Activated gamma-delta T cell treated with Interleukin-2 at 50 U/mL for 16 hours (primary cell): ENCODE data around the gene PANX1.
"Not testable (repeated sequence)": the region's sequence is repeated elsewhere in the genome, so short reads cannot be mapped to it uniquely, and the experiment has no call there.

Experiments
- DNase-seq: peaks from one replicate; pipeline ENCODE4 v3.0.0-alpha.2; 2020

The PANX1 gene

DNA sequence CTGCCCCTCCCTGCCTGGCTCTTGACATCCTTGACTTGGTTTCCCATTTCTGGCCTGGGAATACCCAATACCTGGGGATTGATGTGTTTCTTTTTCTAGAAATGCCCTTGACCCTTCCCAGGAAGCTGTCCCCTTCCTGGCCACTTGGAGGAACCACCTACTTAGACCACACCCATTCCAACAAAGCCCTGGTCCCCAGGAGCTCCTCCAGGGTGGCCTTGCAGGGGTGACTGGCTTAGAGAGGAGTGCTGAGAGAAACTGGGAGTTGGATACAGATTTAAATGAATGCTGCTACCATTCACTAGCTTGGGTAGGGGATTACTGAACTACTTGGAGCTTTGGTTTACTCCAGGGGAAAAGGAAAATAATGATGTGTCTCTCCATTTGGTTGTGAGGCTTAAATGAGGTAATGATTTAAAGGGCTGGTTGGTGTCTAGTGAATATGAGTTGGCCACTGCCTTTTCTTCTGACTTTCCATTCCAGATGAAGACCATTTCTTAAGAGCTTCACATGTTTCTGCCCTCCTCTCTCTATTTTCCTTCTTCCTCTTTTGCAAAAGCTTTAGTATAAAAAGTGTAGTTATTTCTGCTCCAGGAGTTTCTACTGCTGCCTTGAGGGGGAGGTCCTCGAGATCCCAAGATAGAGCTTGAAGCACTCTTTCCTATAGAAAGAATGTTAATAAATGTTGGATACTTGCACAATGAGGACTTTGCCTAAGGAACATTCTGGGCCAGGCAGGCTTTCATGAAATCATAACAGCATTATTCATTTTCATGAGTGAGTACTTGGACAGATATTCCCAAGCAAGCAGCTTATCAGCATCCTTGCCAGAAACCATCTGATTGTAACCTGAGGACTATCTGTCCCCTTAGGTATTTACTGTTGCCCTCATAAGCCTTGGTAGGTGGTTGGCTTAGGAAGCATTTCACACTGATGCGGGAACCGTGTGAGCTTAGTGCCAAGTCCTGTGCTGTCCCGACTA is 22.4 kb downstream of the PANX1 start:
- DNase-seq, result no peak

GRCh38 chr11:94151903-94152677 is 23.4 kb downstream of the PANX1 start:
- DNase-seq, result no peak

- no peak for DNase-seq
Observed at GRCh38 chr11:94152678-94153065, 24.0 kb downstream of the PANX1 start.

DNA sequence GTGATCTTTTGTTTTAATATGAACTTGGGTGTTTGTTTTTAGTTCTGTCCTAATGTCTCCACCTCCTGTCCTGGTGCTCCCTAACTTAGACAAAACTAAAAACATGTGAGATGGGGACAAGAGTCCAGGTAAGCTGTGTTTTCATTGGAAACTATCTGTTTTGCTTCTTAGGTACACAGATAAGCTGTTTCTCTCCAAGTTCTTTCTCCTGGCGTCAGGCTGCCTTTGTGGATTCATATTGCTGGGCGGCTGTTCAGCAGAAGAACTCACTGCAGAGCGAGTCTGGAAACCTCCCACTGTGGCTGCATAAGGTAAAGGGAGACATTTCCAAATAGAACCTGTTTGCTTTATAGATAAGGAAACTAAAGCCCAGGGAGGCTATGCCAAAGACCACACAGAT is 24.7 kb downstream of the PANX1 start:
- DNase-seq, result no peak

DNA sequence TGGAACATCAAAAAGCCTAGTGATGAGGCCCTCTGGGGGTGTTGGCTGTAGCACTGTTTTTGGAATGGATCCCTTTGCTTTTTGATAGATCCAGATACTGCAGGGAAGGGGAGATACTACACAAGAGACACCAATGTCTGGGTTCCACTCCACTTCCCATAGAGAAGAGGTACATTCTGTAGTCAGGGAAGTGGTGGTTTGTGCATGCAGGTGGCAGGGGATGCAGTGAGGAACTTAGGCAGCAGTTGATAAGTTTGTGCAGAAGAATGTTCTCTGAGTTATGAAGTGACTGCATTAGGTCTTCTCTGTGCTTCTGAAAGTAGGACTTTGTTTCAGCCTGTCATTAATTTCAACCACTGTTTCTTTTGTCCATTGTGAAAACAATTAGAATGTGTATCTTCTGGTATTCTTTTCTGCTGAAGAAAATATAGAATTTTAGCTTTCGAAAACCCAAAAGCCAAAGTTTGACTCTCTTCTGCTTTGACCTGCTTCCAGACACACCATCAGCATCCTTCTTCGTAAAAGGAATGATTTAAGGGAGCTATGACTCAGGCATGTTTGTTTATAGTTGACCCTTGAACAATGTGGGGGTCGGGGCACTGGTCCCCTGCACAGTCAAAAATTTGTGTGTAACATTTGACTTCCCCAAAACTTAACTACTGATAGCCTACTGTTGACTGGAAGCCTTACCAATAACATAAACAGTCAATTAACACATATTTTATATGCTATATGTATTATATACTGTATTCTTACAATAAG is 25.6 kb downstream of the PANX1 start:
- DNase-seq, result no peak

GRCh38 chr11:94157339-94157738 is 28.7 kb downstream of the PANX1 start:
- not testable (repeated sequence) for DNase-seq

DNA sequence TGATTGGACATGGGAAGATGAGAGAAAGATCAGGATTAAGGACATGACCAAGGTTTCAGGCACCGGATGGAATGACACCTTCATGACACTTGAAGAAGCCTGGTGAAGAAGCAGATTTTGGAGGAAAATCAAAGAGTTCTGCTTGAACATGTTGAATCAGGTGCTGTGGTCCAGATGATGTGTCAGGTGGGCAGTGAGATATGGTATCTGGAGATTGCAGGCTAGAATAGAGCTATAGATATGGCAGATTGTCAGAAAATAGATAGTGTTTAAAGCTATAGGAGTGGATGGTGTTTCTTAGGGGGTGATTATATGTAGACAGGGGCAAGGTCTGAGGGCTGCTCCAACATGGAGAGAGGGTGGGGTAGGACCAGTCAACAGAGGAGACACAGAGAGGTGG is 40.2 kb downstream of the PANX1 start:
- DNase-seq, result no peak

- DNase-seq, result no peak
Observed at GRCh38 chr11:94169516-94169915, 40.9 kb downstream of the PANX1 start.

DNA sequence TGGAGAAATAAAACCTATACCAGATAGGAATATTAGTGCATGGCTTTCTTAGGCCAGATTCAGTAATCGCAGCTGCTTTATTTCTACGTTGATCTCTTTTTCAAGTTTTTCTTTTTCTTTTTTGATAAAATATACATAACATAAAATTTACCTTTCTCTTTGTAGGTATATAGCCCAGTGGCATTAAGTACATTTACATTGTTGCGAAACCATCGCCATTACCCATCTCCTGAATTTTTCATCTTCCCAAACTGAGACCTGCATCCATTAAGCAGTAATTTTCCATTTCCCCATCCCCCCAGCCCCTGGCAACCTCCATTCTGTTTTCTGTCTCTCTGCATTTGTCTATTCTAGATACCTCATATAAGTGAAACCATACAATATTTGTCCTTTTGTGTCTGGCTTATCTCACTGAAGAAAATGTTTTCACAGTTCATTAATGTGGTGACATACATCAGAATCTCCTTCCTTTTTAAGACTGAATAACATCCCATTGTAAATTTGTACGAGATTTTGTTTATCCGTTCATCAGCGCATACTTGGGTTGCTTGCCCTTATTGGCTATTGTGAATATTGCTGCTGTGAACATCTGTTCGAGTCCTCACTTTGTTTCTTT is 41.4 kb downstream of the PANX1 start:
- DNase-seq, result no peak

DNA sequence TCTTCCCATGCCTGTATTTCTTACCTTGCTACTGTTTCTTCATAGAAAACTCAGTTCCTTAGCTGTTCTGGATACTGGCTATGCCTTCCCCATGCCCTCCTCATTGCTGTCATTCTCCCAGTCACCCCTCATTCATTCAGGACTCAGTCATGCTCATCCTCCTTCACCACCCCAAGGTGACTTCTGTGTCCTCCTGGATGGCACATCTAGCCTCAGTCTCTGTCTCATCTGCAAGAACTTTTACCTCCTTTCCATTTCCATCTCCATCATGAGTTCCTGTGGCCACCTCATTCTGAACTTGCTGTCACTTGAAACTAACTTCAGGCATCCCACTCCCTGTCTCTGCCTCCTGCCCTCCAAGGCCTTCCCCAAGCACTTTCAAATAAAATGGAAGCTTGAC is 42.3 kb downstream of the PANX1 start:
- no peak for DNase-seq

- peak; percentile 26 for DNase-seq
Observed at GRCh38 chr11:94171693-94172440, 43.2 kb downstream of the PANX1 start.

DNA sequence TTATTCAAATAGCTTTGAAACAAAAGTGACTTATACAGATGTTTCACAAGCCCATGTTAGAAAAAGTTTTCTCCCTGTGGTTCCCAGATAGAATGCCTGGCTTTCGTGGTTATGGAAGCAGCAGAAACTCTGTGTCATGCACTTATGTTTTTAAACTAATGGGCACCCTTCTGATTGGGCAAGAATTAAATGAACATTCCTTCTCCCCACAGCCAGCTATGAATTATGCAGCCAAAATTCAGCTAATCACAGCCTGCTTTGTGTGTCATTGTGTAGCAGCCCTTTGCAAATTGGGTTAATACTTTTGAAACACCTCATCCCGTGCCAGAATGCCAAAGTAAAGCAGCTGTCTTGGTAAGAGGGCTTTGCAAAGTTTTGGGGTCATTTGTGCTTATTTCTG is 46.9 kb downstream of the PANX1 start:
- no peak for DNase-seq

DNA sequence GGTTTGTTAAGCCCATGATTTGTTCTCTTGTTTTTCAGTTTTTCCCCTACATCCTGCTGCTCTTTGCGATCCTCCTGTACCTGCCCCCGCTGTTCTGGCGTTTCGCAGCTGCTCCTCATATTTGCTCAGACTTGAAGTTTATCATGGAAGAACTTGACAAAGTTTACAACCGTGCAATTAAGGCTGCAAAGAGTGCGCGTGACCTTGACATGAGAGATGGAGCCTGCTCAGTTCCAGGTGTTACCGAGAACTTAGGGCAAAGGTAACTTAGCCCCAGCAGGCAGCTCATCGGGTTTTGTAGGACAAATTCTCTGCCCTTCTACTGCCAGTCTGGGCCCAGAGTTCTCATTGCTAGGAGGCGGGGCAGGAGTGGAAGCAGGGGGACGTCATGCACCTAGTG is 49.7 kb downstream of the PANX1 start:
- DNase-seq, result no peak

DNA sequence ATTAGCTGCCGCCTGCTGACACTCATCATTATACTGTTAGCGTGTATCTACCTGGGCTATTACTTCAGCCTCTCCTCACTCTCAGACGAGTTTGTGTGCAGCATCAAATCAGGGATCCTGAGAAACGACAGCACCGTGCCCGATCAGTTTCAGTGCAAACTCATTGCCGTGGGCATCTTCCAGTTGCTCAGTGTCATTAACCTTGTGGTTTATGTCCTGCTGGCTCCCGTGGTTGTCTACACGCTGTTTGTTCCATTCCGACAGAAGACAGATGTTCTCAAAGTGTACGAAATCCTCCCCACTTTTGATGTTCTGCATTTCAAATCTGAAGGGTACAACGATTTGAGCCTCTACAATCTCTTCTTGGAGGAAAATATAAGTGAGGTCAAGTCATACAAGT is 51.1 kb downstream of the PANX1 start:
- DNase-seq, result no peak

- no peak for DNase-seq
Observed at GRCh38 chr11:94181526-94181925, 52.9 kb downstream of the PANX1 start.

DNA sequence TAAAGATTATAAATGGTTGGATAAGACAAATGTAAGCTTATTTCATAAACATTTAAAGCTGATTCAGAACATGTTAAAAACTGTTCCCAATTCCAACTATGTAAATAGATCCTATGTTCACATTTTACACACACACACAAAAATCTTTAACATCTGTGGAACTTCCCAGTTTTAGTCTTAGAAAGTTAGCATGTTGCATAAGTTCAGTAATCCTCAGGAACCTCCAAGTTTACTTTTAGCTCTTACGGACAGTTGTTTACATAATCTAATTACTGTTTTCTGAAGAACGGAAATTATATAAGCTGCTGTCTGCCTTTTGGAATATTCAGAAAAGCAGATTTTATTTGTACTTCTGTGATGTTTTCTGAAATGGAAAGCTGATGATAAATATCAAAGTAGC is 53.3 kb downstream of the PANX1 start:
- DNase-seq, result no peak

- DNase-seq, result no peak
Observed at GRCh38 chr11:94183251-94183885, 54.7 kb downstream of the PANX1 start.

GRCh38 chr11:94183886-94184264 is 55.2 kb downstream of the PANX1 start:
- DNase-seq, result peak; percentile 7

GRCh38 chr11:94184362-94184761 is 55.7 kb downstream of the PANX1 start:
- no peak for DNase-seq

DNA sequence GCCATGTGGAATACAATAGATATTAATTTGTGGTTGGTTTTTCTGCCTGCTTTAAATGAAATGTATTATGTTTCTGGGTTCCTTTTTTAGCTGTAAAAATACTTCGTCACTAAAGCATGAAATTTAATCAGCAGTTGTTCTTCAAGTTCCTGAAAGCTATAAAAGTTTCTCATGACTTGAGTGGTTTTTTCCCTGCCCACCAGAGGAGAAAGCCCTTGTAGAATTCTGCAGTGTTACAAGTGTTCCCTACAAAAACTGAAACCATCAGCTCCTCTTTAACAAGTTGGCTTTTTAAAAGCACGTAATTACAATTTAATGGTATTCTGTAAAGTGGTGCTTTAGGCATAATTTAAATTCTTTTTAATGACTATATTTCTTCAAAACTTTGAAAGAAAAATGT is 56.2 kb downstream of the PANX1 start:
- DNase-seq, result no peak

DNA sequence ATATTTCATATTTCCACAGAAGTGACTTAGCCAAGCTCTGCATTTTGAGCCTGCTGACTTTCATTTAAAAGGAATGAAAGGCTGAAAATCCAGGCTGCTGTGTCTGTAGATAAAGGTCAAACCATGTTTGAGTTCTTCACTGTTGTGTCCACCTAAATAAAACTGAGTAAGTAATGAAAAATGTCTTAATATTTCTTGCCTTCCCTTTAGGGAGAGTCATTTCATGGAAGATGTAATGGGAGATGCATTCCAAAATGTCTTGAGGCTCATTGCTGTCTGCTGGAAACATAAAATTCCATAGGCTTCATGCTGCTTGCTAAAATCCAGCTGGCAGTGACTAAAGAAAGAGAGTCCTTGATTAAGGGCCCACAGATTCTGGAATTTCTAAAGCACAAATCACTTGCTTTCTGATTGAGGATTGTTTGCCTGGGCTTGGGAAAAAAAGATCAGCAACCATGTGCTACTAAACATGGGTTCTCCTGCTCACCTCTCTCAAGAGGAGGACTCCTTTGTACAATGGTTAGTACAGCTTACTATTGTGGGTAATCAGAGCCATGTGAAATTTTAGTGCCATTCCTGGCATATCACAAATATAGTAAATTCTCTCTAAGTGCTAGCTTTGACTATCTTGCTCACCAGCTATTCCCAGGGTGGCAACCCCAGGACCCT is 56.9 kb downstream of the PANX1 start:
- DNase-seq, result no peak
